ENCODE results near the gene AADAC. TPM values are rescaled to one million over a fixed set of nuclear protein-coding genes. Genes with fewer than 3 reads are reported as not detected.

Gene AADAC
- total RNA-seq, 1 donor from 2014 or later, result not detected

- Mint-ChIP-seq H3K4me1 (ENCODE audit: low read depth, unreplicated experiment) (no peaks in the 10 kb centered on the region), H3K27me3 (ENCODE audit: low read depth, unreplicated experiment) (no peaks in the 10 kb centered on the region), H3K4me3 (ENCODE audit: unreplicated experiment) (no peak overlapping the region), H3K27ac (ENCODE audit: unreplicated experiment) (no peak overlapping the region), H3K36me3 (ENCODE audit: low read depth, unreplicated experiment) (no peaks in the 10 kb centered on the region), H3K9me3 (ENCODE audit: unreplicated experiment) (peaks cover 17% of the 10 kb centered on the region)
- DNase-seq (ENCODE audit: low read depth), result no peak
- Histone ChIP-seq H3K9ac (ENCODE audit: low read length) (no peak overlapping the region), H4K20me1 (ENCODE audit: insufficient read depth, low read length) (no peaks in the 10 kb centered on the region), H3K4me3 (ENCODE audit: insufficient read depth, low read depth, low read length) (no peak overlapping the region), H3K79me2 (ENCODE audit: insufficient read depth, low read length) (no peaks in the 10 kb centered on the region), H3K27me3 (ENCODE audit: insufficient read depth, low read length) (no peaks in the 10 kb centered on the region), H3K9me3 (ENCODE audit: insufficient read depth, low read depth, low read length) (no peaks in the 10 kb centered on the region), H3K4me1 (ENCODE audit: insufficient read depth, low read length) (no peaks in the 10 kb centered on the region), H2AFZ (ENCODE audit: low read depth, low read length) (peak overlapping the region; percentile 17), H3K27ac (ENCODE audit: low read depth, low read length) (no peak overlapping the region), H3K36me3 (ENCODE audit: insufficient read depth, low read length) (no peaks in the 10 kb centered on the region), H3K4me2 (ENCODE audit: low read length) (no peak overlapping the region)
- no peak for FAIRE-seq
- TF ChIP-seq CTCF (IDR thresholded peaks at IDR 0.05; ENCODE audit: insufficient read depth, low read depth, low read length) (no peak), EZH2 (IDR thresholded peaks at IDR 0.05; ENCODE audit: insufficient read depth, low read length) (no peak)
Observed at GRCh38 chr3:151852074-151852811, 38.3 kb downstream of the AADAC start.

DNA sequence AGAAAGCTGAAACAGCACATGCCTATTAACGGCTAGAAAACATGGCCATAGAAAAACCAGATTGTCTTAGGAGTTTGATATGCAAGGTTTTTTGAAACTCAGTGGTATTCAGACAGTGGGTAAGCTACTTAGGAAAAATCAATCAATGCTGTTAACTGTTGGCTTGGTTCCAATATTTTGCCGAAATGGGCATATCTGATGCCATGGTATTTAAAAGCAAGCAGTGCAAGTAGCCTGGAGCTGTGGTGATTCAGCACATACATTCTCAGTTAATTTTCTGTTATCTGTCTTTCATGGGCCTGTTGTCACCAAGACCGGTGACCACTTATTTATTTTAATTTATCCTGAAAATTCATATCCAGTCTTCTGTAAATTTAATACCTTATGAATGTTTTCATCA is 42.2 kb downstream of the AADAC start:
- no peaks in the 10 kb centered on the region for H3K27me3 Mint-ChIP-seq (ENCODE audit: low read depth, unreplicated experiment)
- no peak overlapping the region for H3K27ac Mint-ChIP-seq (ENCODE audit: unreplicated experiment)
- no peaks in the 10 kb centered on the region for H3K9me3 Mint-ChIP-seq (ENCODE audit: unreplicated experiment)
- DNase-seq (ENCODE audit: low read depth) (no peak), FAIRE-seq (peak; percentile 13)
- no peak overlapping the region for H3K27ac ChIP-seq (ENCODE audit: low read depth, low read length)
- no peak overlapping the region for H3K4me3 Mint-ChIP-seq (ENCODE audit: unreplicated experiment)
- no peak overlapping the region for H3K4me2 ChIP-seq (ENCODE audit: low read length)
- no peaks in the 10 kb centered on the region for H4K20me1 ChIP-seq (ENCODE audit: insufficient read depth, low read length)
- H3K36me3 Mint-ChIP-seq (ENCODE audit: low read depth, unreplicated experiment), result no peaks in the 10 kb centered on the region
- H2AFZ ChIP-seq (ENCODE audit: low read depth, low read length), result no peak overlapping the region
- no peaks in the 10 kb centered on the region for H3K79me2 ChIP-seq (ENCODE audit: insufficient read depth, low read length)
- H3K27me3 ChIP-seq (ENCODE audit: insufficient read depth, low read length), result no peaks in the 10 kb centered on the region
- H3K4me3 ChIP-seq (ENCODE audit: insufficient read depth, low read depth, low read length), result no peak overlapping the region
- H3K36me3 ChIP-seq (ENCODE audit: insufficient read depth, low read length), result no peaks in the 10 kb centered on the region
- H3K4me1 ChIP-seq (ENCODE audit: insufficient read depth, low read length), result no peaks in the 10 kb centered on the region
- peaks cover 14% of the 10 kb centered on the region for H3K4me1 Mint-ChIP-seq (ENCODE audit: low read depth, unreplicated experiment)
- H3K9ac ChIP-seq (ENCODE audit: low read length), result no peak overlapping the region
- no peak for TF ChIP-seq EZH2 (IDR thresholded peaks at IDR 0.05; ENCODE audit: insufficient read depth, low read length)
- no peak for TF ChIP-seq CTCF (IDR thresholded peaks at IDR 0.05; ENCODE audit: insufficient read depth, low read depth, low read length)
- H3K9me3 ChIP-seq (ENCODE audit: insufficient read depth, low read depth, low read length), result no peaks in the 10 kb centered on the region

- H3K9me3 Mint-ChIP-seq (ENCODE audit: unreplicated experiment), result no peaks in the 10 kb centered on the region
- no peak overlapping the region for H2AFZ ChIP-seq (ENCODE audit: low read depth, low read length)
- H3K4me3 Mint-ChIP-seq (ENCODE audit: unreplicated experiment), result no peak overlapping the region
- H3K36me3 ChIP-seq (ENCODE audit: insufficient read depth, low read length), result no peaks in the 10 kb centered on the region
- H3K27me3 ChIP-seq (ENCODE audit: insufficient read depth, low read length), result no peaks in the 10 kb centered on the region
- no peak overlapping the region for H3K4me2 ChIP-seq (ENCODE audit: low read length)
- no peak overlapping the region for H3K4me3 ChIP-seq (ENCODE audit: insufficient read depth, low read depth, low read length)
- no peak overlapping the region for H3K9ac ChIP-seq (ENCODE audit: low read length)
- no peaks in the 10 kb centered on the region for H3K27me3 Mint-ChIP-seq (ENCODE audit: low read depth, unreplicated experiment)
- no peak for FAIRE-seq
- H3K79me2 ChIP-seq (ENCODE audit: insufficient read depth, low read length), result no peaks in the 10 kb centered on the region
- no peaks in the 10 kb centered on the region for H4K20me1 ChIP-seq (ENCODE audit: insufficient read depth, low read length)
- no peak for TF ChIP-seq EZH2 (IDR thresholded peaks at IDR 0.05; ENCODE audit: insufficient read depth, low read length)
- no peak for TF ChIP-seq CTCF (IDR thresholded peaks at IDR 0.05; ENCODE audit: insufficient read depth, low read depth, low read length)
- peaks cover 14% of the 10 kb centered on the region for H3K4me1 Mint-ChIP-seq (ENCODE audit: low read depth, unreplicated experiment)
- H3K9me3 ChIP-seq (ENCODE audit: insufficient read depth, low read depth, low read length), result no peaks in the 10 kb centered on the region
- no peaks in the 10 kb centered on the region for H3K4me1 ChIP-seq (ENCODE audit: insufficient read depth, low read length)
- no peaks in the 10 kb centered on the region for H3K36me3 Mint-ChIP-seq (ENCODE audit: low read depth, unreplicated experiment)
- H3K27ac Mint-ChIP-seq (ENCODE audit: unreplicated experiment), result no peak overlapping the region
- DNase-seq (ENCODE audit: low read depth), result no peak
- H3K27ac ChIP-seq (ENCODE audit: low read depth, low read length), result no peak overlapping the region
Observed at GRCh38 chr3:151856641-151857040, 42.7 kb downstream of the AADAC start.
